Tibial nerve (tissue), 4 donors: ENCODE results near the gene IFNB1. TPM values are rescaled to one million over a fixed set of nuclear protein-coding genes. Genes with fewer than 3 reads are reported as not detected.

Experiments used
- DNase-seq, 2 donors: peaks; one replicate each; pipeline ENCODE4 v3.0.0-alpha.2; 2019; ENCODE audit warnings: low spot score in 2 of 2
- H3K27ac ChIP-seq, 4 donors: fragments of 200-600 bp; sonication (generic) in 3 of 4; one replicate each; pipeline ENCODE4 v1.5.1; 2017 to 2019; ENCODE audit warnings: mild to moderate bottlenecking in 1 of 4
- H3K27me3 ChIP-seq, 2 donors: fragments of 200-600 bp; sonication (generic) in 1 of 2; one replicate each; pipeline versions ENCODE4 v1.5.1 to v1.6.0; 2017 to 2019
- H3K36me3 ChIP-seq, 3 donors: fragments of 200-600 bp; sonication (generic); one replicate each; pipeline ENCODE4 v1.5.1; 2018 to 2019
- H3K4me1 ChIP-seq, 4 donors: fragments of 200-600 bp; sonication (generic) in 3 of 4; one replicate each; pipeline ENCODE4 v1.5.1; 2017 to 2019
- H3K4me3 ChIP-seq, 4 donors: fragments of 200-600 bp; sonication (generic) in 3 of 4; one replicate each; pipeline ENCODE4 v1.5.1; 2017 to 2019; ENCODE audit warnings: mild to moderate bottlenecking in 1 of 4, moderate library complexity in 1 of 4
- H3K9me3 ChIP-seq, 4 donors: fragments of 200-600 bp; sonication (generic) in 3 of 4; one replicate each; pipeline ENCODE4 v1.5.1; 2017 to 2019
- CTCF ChIP-seq, 5 experiments: fragments of 200-600 bp in 3 of 5; fragments of 450-650 bp in 2 of 5; sonication (generic) in 3 of 5; IDR thresholded peaks; one replicate each; pipeline ENCODE4 v1.5.1; 2016 to 2019; ENCODE audit warnings: antibody characterized with exemption in 5 of 5, mild to moderate bottlenecking in 3 of 5, moderate library complexity in 2 of 5
- EP300 ChIP-seq, 2 donors: sonication (generic); formaldehyde crosslinking; IDR thresholded peaks; one replicate each; pipeline ENCODE4 v1.6.1; 2017; ENCODE audit warnings: antibody characterized with exemption in 2 of 2, mild to moderate bottlenecking in 1 of 2
- POLR2A ChIP-seq, 2 donors: fragments of 450-650 bp; IDR thresholded peaks; one replicate each; pipeline ENCODE4 v1.6.1; 2017; ENCODE audit warnings: antibody characterized with exemption in 2 of 2, mild to moderate bottlenecking in 2 of 2, moderate library complexity in 2 of 2
- WGBS, 2 donors: methylation state at CpG; one replicate each; pipeline ENCODE4 v1.1.5; 2018; 5-methylcytosine and 5-hydroxymethylcytosine counted together
- total RNA-seq, 4 donors: library from RNA; depleted of rRNA; stranded (reverse); fragments of >200 nt; gene quantifications; one replicate each; pipeline ENCODE4 v1.1.0, GENCODE V29; 2016

IFNB1 gene
- total RNA-seq, 4 donors from 2014 or later, result not detected

- Histone ChIP-seq H3K4me3 (no peak overlapping the region), H3K27ac (no peak overlapping the region), H3K4me1 (no peaks in the 10 kb centered on the region), H3K27me3 (no peaks in the 10 kb centered on the region), H3K9me3 (no peaks in the 10 kb centered on the region), H3K36me3 (no peaks in the 10 kb centered on the region)
- 79 to 85% methylated on average over 2 of the region's 2 CpGs for WGBS, 2 donors
- no peak for DNase-seq
- TF ChIP-seq CTCF (IDR thresholded peaks at IDR 0.05), result no peak
- no peak for TF ChIP-seq EP300 (IDR thresholded peaks at IDR 0.05)
- TF ChIP-seq POLR2A (IDR thresholded peaks at IDR 0.05), result no peak
These were observed 30.5 kb downstream of the IFNB1 start for GRCh38 chr9:21047281-21047691.

GRCh38 chr9:21043841-21044240, 33.9 kb downstream of the IFNB1 start:
- 88 to 99% methylated on average over 3 of the region's 3 CpGs for WGBS, 2 donors
- TF ChIP-seq EP300 (IDR thresholded peaks at IDR 0.05), result no peak
- TF ChIP-seq POLR2A (IDR thresholded peaks at IDR 0.05), result no peak
- TF ChIP-seq CTCF (IDR thresholded peaks at IDR 0.05), result no peak

GRCh38 chr9:21042466-21042865, 35.3 kb downstream of the IFNB1 start:
- no peak for TF ChIP-seq POLR2A (IDR thresholded peaks at IDR 0.05)
- no peak for TF ChIP-seq CTCF (IDR thresholded peaks at IDR 0.05)
- TF ChIP-seq EP300 (IDR thresholded peaks at IDR 0.05), result no peak
- H3K4me1 ChIP-seq, result no peaks in the 10 kb centered on the region
- H3K36me3 ChIP-seq, result no peaks in the 10 kb centered on the region
- H3K27ac ChIP-seq, result no peak overlapping the region
- H3K27me3 ChIP-seq, result no peaks in the 10 kb centered on the region
- WGBS, 2 donors, result 92 to 95% methylated on average over 4 of the region's 4 CpGs
- H3K9me3 ChIP-seq, result no peaks in the 10 kb centered on the region
- DNase-seq, result no peak
- H3K4me3 ChIP-seq, result no peak overlapping the region

More at GRCh38 chr9:21043841-21044240, 33.9 kb downstream of the IFNB1 start:
- H3K27ac ChIP-seq, result no peak overlapping the region
- no peak overlapping the region for H3K4me3 ChIP-seq
- no peaks in the 10 kb centered on the region for H3K36me3 ChIP-seq
- H3K4me1 ChIP-seq, result no peaks in the 10 kb centered on the region
- no peak for DNase-seq
- no peaks in the 10 kb centered on the region for H3K9me3 ChIP-seq
- no peaks in the 10 kb centered on the region for H3K27me3 ChIP-seq

GRCh38 chr9:21039302-21039701, 38.4 kb downstream of the IFNB1 start:
- Histone ChIP-seq H3K4me1 (no peaks in the 10 kb centered on the region), H3K36me3 (no peaks in the 10 kb centered on the region), H3K4me3 (no peak overlapping the region), H3K27me3 (no peaks in the 10 kb centered on the region), H3K9me3 (no peaks in the 10 kb centered on the region), H3K27ac (no peak overlapping the region)
- WGBS, 2 donors, result 94 to 95% methylated on average over 1 of the region's 1 CpG
- TF ChIP-seq POLR2A (IDR thresholded peaks at IDR 0.05), result no peak
- no peak for TF ChIP-seq CTCF (IDR thresholded peaks at IDR 0.05)
- no peak for TF ChIP-seq EP300 (IDR thresholded peaks at IDR 0.05)
- DNase-seq, result no peak

- H3K36me3 ChIP-seq, result no peaks in the 10 kb centered on the region
- H3K9me3 ChIP-seq, result no peaks in the 10 kb centered on the region
- no peak for TF ChIP-seq EP300 (IDR thresholded peaks at IDR 0.05)
- no peak overlapping the region for H3K27ac ChIP-seq
- no peak overlapping the region for H3K4me3 ChIP-seq
- 86 to 88% methylated on average over 2 of the region's 2 CpGs for WGBS, 2 donors
- H3K27me3 ChIP-seq, result no peaks in the 10 kb centered on the region
- no peaks in the 10 kb centered on the region for H3K4me1 ChIP-seq
- DNase-seq, result no peak
These were observed 40.5 kb downstream of the IFNB1 start for GRCh38 chr9:21037278-21037677.

GRCh38 chr9:21031808-21032183, 45.9 kb downstream of the IFNB1 start:
- no peaks in the 10 kb centered on the region for H3K27me3 ChIP-seq
- peak overlapping the region in 3 of 4 donors; percentile 74 to 86 (median 83) for H3K27ac ChIP-seq
- H3K4me1 ChIP-seq, result peaks cover 0 to 10% (median 0%) of the 10 kb centered on the region in 4 donors
- TF ChIP-seq POLR2A (IDR thresholded peaks at IDR 0.05) (no peak), CTCF (IDR thresholded peaks at IDR 0.05) (no peak), EP300 (IDR thresholded peaks at IDR 0.05) (no peak)
- 72 to 75% methylated on average over 21 to 22 of the region's 22 CpGs for WGBS, 2 donors
- H3K9me3 ChIP-seq, result no peaks in the 10 kb centered on the region
- DNase-seq, result no peak
- no peaks in the 10 kb centered on the region for H3K36me3 ChIP-seq
- H3K4me3 ChIP-seq, result peak overlapping the region; percentile 38 to 76 (median 52)
